ENCODE results near the gene CRYBA4.

The CRYBA4 gene

GRCh38 chr22:26621663-26622062 lies at the start of gene CRYBA4:
CRYBA4 (plus strand) TSS chr22:26621963; CDS start chr22:26622597, 634 bp downstream.
- no peak for DNase-seq (ENCODE audit: low spot score)

- no peak for DNase-seq (ENCODE audit: low spot score)
Measured at GRCh38 chr22:26573026-26573662, 48.6 kb upstream of the CRYBA4 start.

- DNase-seq (ENCODE audit: low spot score): no peak
Measured at GRCh38 chr22:26574001-26574723, 47.6 kb upstream of the CRYBA4 start.

GRCh38 chr22:26576026-26576680 lies 45.6 kb upstream of the CRYBA4 start:
- DNase-seq (ENCODE audit: low spot score): no peak

GRCh38 chr22:26577081-26577480 lies 44.7 kb upstream of the CRYBA4 start:
- no peak for DNase-seq (ENCODE audit: low spot score)

GRCh38 chr22:26579331-26579886 lies 42.4 kb upstream of the CRYBA4 start:
- DNase-seq (ENCODE audit: low spot score): no peak

- DNase-seq (ENCODE audit: low spot score): no peak
Measured at GRCh38 chr22:26580240-26580962, 41.4 kb upstream of the CRYBA4 start.

GRCh38 chr22:26581026-26581425 lies 40.7 kb upstream of the CRYBA4 start:
- no peak for DNase-seq (ENCODE audit: low spot score)

- no peak for DNase-seq (ENCODE audit: low spot score)
Measured at GRCh38 chr22:26581633-26582168, 40.1 kb upstream of the CRYBA4 start.

GRCh38 chr22:26584010-26584409 lies 37.8 kb upstream of the CRYBA4 start:
- no peak for DNase-seq (ENCODE audit: low spot score)

- DNase-seq (ENCODE audit: low spot score): peak; percentile 36
Measured at GRCh38 chr22:26585104-26585790, 36.5 kb upstream of the CRYBA4 start.

- DNase-seq (ENCODE audit: low spot score): no peak
Measured at GRCh38 chr22:26586556-26587325, 35.0 kb upstream of the CRYBA4 start.

- DNase-seq (ENCODE audit: low spot score): no peak
Measured at GRCh38 chr22:26587991-26588613, 33.7 kb upstream of the CRYBA4 start.

GRCh38 chr22:26588729-26589366 lies 32.9 kb upstream of the CRYBA4 start:
- no peak for DNase-seq (ENCODE audit: low spot score)

- peak; percentile 13 for DNase-seq (ENCODE audit: low spot score)
Measured at GRCh38 chr22:26589367-26589844, 32.4 kb upstream of the CRYBA4 start.

GRCh38 chr22:26589845-26590736 lies 31.7 kb upstream of the CRYBA4 start, which contains the start of gene TPST2:
TPST2 (minus strand) TSS chr22:26590132; CDS start chr22:26541630, 48,502 bp downstream.
- DNase-seq (ENCODE audit: low spot score): peak; percentile 82

- no peak for DNase-seq (ENCODE audit: low spot score)
Measured at GRCh38 chr22:26592421-26592891, 29.3 kb upstream of the CRYBA4 start.

- no peak for DNase-seq (ENCODE audit: low spot score)
Measured at GRCh38 chr22:26593763-26594162, 28.0 kb upstream of the CRYBA4 start.
